Measurements from ENCODE around the gene FGF14.
A peak's percentile ranks its signal among the peaks of the same experiment; 100 is the strongest.

FGF14 gene

DNA sequence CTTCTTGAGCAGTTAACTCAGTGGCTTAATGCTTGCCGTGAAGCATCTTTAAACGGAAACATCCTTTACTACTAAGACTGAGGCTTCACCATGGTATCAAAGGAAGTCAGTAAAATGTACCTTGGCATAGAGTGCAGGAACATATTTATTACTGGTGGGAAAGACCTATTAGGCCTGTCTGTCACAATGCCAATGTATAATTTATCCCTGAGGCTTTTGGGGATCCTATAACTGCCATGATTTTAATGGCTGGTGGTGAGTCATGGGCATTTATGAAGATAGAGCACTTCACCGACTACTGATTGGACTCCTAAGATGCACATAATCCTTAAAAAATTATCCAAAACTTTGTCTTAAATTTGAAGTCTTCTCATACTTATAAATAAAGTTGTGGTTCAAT, 79.6 kb downstream of the FGF14 start:
- in situ Hi-C loops (cut with MboI; ENCODE audit: low pct_unique_long_range_greater_than_20kb, low sequenced_read_pairs, unreplicated experiment) = no loop called here
- no peak for DNase-seq (ENCODE audit: low spot score)
- TF ChIP-seq, protein P1, sequence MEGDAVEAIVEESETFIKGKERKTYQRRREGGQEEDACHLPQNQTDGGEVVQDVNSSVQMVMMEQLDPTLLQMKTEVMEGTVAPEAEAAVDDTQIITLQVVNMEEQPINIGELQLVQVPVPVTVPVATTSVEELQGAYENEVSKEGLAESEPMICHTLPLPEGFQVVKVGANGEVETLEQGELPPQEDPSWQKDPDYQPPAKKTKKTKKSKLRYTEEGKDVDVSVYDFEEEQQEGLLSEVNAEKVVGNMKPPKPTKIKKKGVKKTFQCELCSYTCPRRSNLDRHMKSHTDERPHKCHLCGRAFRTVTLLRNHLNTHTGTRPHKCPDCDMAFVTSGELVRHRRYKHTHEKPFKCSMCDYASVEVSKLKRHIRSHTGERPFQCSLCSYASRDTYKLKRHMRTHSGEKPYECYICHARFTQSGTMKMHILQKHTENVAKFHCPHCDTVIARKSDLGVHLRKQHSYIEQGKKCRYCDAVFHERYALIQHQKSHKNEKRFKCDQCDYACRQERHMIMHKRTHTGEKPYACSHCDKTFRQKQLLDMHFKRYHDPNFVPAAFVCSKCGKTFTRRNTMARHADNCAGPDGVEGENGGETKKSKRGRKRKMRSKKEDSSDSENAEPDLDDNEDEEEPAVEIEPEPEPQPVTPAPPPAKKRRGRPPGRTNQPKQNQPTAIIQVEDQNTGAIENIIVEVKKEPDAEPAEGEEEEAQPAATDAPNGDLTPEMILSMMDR (IDR thresholded peaks at IDR 0.05; ENCODE audit: extremely low read depth, insufficient read depth, missing control alignments) = no peak

DNA sequence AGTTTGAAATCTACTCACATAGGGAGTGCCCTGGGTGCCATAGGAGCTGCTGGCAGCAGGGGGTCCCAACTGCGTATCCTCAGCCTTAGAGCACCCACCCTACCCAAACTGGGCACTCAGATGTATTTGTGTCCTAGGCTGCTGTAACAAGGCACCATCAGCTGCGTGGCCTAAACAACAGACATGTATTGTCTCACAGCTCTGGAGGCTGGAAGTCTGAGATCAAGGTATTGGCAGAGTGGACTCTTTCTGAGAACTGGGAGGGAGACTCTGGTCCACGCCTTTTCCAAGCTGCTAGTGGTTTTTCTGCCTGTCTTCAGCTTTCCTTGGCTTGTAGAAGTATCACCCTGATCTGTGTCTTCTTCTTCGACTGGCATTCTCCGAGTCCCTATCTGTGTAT, 83.6 kb downstream of the FGF14 start:
- in situ Hi-C loops (cut with MboI; ENCODE audit: low pct_unique_long_range_greater_than_20kb, low sequenced_read_pairs, unreplicated experiment) = no loop called here
- DNase-seq (ENCODE audit: low spot score) = no peak
- TF ChIP-seq, protein P1 (IDR thresholded peaks at IDR 0.05; ENCODE audit: extremely low read depth, insufficient read depth, missing control alignments) = no peak

DNA sequence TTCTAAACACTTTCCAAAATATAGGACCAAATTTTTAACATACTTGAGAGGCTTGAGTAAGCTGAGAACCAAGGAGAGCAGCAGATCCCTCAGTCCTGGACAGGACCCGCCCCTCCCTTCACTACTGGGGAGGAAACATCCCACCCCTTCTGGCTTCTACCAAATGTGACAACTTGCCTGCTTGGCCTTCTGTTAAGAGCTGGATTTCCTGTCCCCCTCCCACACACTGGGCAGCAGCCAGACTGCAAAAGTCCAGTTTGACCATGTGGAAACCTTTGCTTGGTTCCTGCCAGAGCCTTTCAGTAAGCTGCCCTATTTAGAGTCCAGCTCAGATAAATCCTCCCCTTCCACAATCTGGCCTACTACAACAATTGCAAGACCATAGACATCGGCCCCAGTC, 84.3 kb downstream of the FGF14 start:
- in situ Hi-C loops (cut with MboI; ENCODE audit: low pct_unique_long_range_greater_than_20kb, low sequenced_read_pairs, unreplicated experiment) = no loop called here
- no peak for DNase-seq (ENCODE audit: low spot score)
- TF ChIP-seq, protein P1 (IDR thresholded peaks at IDR 0.05; ENCODE audit: extremely low read depth, insufficient read depth, missing control alignments) = no peak

DNA sequence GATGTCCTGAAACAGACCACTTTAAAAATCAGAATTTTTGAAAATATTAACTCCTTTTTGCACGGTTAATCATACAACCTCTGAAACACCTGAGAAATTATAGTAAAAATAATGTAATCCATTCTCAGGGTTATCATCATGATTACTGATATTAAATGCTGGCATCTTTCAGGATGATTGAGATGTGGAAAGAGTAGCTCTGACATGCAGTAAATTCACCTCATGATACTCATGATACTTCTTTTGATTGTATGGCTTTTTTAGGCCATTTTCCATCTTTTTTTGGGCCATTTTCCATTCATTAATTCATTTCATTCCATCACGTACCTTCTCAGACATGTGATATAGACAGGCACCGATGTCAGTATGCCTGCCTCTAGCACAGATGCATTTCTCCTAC, 85.1 kb downstream of the FGF14 start:
- TF ChIP-seq, protein P1 (IDR thresholded peaks at IDR 0.05; ENCODE audit: extremely low read depth, insufficient read depth, missing control alignments) = no peak
- DNase-seq (ENCODE audit: low spot score) = no peak
- in situ Hi-C loops (cut with MboI; ENCODE audit: low pct_unique_long_range_greater_than_20kb, low sequenced_read_pairs, unreplicated experiment) = no loop called here

DNA sequence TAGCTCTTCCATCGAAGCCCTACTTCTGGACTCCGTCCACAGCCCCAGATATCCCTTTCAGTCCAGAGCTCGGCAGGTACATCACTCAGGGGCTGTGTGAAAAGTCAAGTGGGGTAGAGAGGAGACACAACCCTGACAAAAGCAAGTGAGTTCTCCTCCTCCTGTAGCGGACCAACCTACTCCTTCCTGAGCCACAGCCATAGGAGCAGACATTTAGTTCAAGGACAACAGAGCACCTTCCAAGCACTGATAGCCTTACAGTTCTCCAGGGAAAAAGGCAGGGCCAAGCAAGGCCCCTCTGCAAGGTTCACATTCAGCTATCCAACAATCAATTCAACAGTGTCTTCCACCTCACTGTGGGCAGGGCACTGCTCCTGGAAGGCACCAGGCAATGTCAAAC, 89.0 kb downstream of the FGF14 start:
- TF ChIP-seq, protein P1 (IDR thresholded peaks at IDR 0.05; ENCODE audit: extremely low read depth, insufficient read depth, missing control alignments) = no peak
- in situ Hi-C loops (cut with MboI; ENCODE audit: low pct_unique_long_range_greater_than_20kb, low sequenced_read_pairs, unreplicated experiment) = no loop called here
- no peak for DNase-seq (ENCODE audit: low spot score)

DNA sequence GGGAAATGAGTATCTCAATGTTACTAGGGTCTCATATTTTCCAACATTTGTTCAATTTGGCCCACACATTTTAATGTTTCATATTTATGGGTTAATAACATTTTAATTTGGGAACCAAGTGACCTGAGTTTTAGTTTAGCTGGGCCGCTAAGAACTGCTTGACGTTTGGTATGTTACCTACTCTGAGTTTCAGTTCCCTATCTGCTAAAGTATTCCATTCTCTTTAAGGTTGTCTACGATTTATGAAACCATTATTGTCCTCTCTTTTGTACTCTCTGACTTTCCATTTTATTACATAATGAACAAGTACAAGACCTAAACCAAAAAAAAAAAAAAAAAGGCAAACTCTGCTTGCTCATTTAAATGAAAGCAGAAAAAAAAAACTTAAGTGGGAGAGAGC, 89.9 kb downstream of the FGF14 start:
- TF ChIP-seq, protein P1 (IDR thresholded peaks at IDR 0.05; ENCODE audit: extremely low read depth, insufficient read depth, missing control alignments) = no peak
- peak; percentile 3 for DNase-seq (ENCODE audit: low spot score)
- in situ Hi-C loops (cut with MboI; ENCODE audit: low pct_unique_long_range_greater_than_20kb, low sequenced_read_pairs, unreplicated experiment) = no loop called here

DNA sequence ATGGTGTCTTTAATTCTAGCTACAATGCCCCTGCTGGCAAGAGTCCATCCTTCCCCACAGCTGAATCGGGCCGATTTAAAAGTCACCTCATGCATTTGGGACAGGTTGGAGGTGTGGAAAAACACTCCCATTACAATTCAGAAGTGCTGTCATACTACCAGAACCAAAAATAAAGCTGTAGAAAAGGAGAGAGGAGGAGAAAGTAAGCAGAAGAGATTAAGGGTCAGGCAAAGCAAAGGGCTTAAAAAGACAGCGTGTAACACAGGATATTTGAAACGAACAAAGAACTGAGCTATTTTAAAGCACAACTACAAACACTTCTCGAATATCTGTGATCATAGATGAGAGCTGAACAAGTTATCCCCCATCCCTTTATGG, 90.4 kb downstream of the FGF14 start:
- in situ Hi-C loops (cut with MboI; ENCODE audit: low pct_unique_long_range_greater_than_20kb, low sequenced_read_pairs, unreplicated experiment) = no loop called here
- DNase-seq (ENCODE audit: low spot score) = no peak
- TF ChIP-seq, protein P1 (IDR thresholded peaks at IDR 0.05; ENCODE audit: extremely low read depth, insufficient read depth, missing control alignments) = no peak

Measured in GM13977 (cell line).